ENCODE results near the gene CHURC1.

- TF ChIP-seq, protein P1, sequence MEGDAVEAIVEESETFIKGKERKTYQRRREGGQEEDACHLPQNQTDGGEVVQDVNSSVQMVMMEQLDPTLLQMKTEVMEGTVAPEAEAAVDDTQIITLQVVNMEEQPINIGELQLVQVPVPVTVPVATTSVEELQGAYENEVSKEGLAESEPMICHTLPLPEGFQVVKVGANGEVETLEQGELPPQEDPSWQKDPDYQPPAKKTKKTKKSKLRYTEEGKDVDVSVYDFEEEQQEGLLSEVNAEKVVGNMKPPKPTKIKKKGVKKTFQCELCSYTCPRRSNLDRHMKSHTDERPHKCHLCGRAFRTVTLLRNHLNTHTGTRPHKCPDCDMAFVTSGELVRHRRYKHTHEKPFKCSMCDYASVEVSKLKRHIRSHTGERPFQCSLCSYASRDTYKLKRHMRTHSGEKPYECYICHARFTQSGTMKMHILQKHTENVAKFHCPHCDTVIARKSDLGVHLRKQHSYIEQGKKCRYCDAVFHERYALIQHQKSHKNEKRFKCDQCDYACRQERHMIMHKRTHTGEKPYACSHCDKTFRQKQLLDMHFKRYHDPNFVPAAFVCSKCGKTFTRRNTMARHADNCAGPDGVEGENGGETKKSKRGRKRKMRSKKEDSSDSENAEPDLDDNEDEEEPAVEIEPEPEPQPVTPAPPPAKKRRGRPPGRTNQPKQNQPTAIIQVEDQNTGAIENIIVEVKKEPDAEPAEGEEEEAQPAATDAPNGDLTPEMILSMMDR (IDR thresholded peaks at IDR 0.05), result no peak
- TF ChIP-seq EZH2 (IDR thresholded peaks at IDR 0.05), result no peak
- TF ChIP-seq EZH2phosphoT487 (IDR thresholded peaks at IDR 0.05), result no peak
Observed at GRCh38 chr14:64918216-64918615, 4.0 kb downstream of the CHURC1 start.

Data from neural progenitor cell (in vitro differentiated cells).